K562 (cell line): ENCODE measurements around the gene HLCS. TPM values are rescaled to one million over a fixed set of nuclear protein-coding genes. Genes with fewer than 3 reads are reported as not detected.

Experiments
- CREB1 ChIP-seq, 2 experiments: sonication (generic) in 1 of 2; formaldehyde crosslinking in 1 of 2; IDR thresholded peaks; 2 replicates each; pipeline versions ENCODE4 v1.6.1 to v1.8.0; 2012 to 2022; ENCODE audit warnings: inconsistent platforms in 1 of 2, mild to moderate bottlenecking in 1 of 2, missing genetic modification reagents in 1 of 2, moderate library complexity in 1 of 2
- CXXC5 ChIP-seq: fragments of 250-450 bp; sonication (Bioruptor Pico); IDR thresholded peaks from 2 replicates; pipeline ENCODE4 v1.8.0; 2022; ENCODE audit warnings: inconsistent platforms, mild to moderate bottlenecking, moderate library complexity
- LARP7 ChIP-seq: fragments of 450-650 bp; IDR thresholded peaks from 2 replicates; pipeline ENCODE4 v1.6.1; 2016
- MNT ChIP-seq, 2 experiments: fragments of 450-650 bp; conservative IDR thresholded peaks; 2 replicates each; pipeline ENCODE4 v1.6.1; 2017; ENCODE audit warnings: mild to moderate bottlenecking in 2 of 2, moderate library complexity in 2 of 2
- PRPF4 ChIP-seq: fragments of 200-400 bp; formaldehyde crosslinking; IDR thresholded peaks from one replicate; pipeline ENCODE4 v1.6.1; 2017; ENCODE audit warnings: low read length, low read depth, mild to moderate bottlenecking; ENCODE audit not compliant: insufficient read depth, poor library complexity, severe bottlenecking
- SIX5 ChIP-seq, 2 experiments: IDR thresholded peaks; 2 replicates each; pipeline ENCODE4 v1.6.1; 2011; ENCODE audit warnings: low read length in 2 of 2, borderline replicate concordance in 1 of 2, low read depth in 1 of 2, mild to moderate bottlenecking in 1 of 2, moderate library complexity in 1 of 2; ENCODE audit not compliant: insufficient read depth in 1 of 2
- ZNF449 ChIP-seq: fragments of 250-450 bp; sonication (Bioruptor Pico); IDR thresholded peaks from 2 replicates; pipeline ENCODE4 v1.8.0; 2022; ENCODE audit warnings: moderate library complexity, mild to moderate bottlenecking, inconsistent platforms
- polyA plus RNA-seq, 8 experiments: library from polyadenylated mRNA; depleted of rRNA in 4 of 8; stranded (reverse) in 5 of 8; unstranded in 3 of 8; fragments of >200 nt; fragmentation: Nextera tagmentation in 2 of 8; fragmentation: Illumina TruSeq in 1 of 8; extraction: Ambion mirVana in 2 of 8; extraction: Trizol in 1 of 8; gene quantifications; 2 replicates each; pipeline versions ENCODE4 v1.2.1 to v1.2.3, GENCODE V29; 2011 to 2014; ENCODE audit warnings: inconsistent platforms in 1 of 8, missing spikeins in 1 of 8
- total RNA-seq, 7 experiments: library from RNA; depleted of rRNA in 6 of 7; stranded (reverse); fragments of >200 nt in 6 of 7; fragmentation: Illumina TruSeq in 2 of 7; extraction: Trizol in 2 of 7; gene quantifications; 2 replicates each; pipeline versions ENCODE4 v1.2.1 to v1.2.3, GENCODE V29; 2011 to 2021; ENCODE audit warnings: low replicate concordance in 1 of 7

HLCS gene
- total and polyA plus RNA-seq, 9 of the 15 experiments (the other 6 are each of a cell fraction or from before 2014, with no cell fraction given): 3.0 to 21.5 (median 17.1) TPM

- TF ChIP-seq PRPF4: no peak
- TF ChIP-seq ZNF449 (CRISPR knock-in tag): no peak
- TF ChIP-seq CREB1 (IDR thresholded peaks at IDR 0.05): no peak
- no peak for TF ChIP-seq CREB1 (CRISPR knock-in tag; IDR thresholded peaks at IDR 0.05)
- TF ChIP-seq LARP7: no peak
- TF ChIP-seq CXXC5: no peak
- no peak for TF ChIP-seq SIX5 (IDR thresholded peaks at IDR 0.05; ENCODE audit: borderline replicate concordance in 1 of 2, insufficient read depth in 1 of 2, low read depth in 1 of 2, low read length in 2 of 2)
- no peak for TF ChIP-seq MNT (conservative IDR thresholded peaks at IDR 0.05)
Observed at GRCh38 chr21:36735201-36735515, 231.3 kb downstream of the HLCS start (continued).
